GM12874 (cell line): ENCODE data around the gene BST1.

Experiments
- CTCF ChIP-seq: IDR thresholded peaks from 2 replicates; pipeline ENCODE4 v1.5.1; 2011; ENCODE audit warnings: low read depth, mild to moderate bottlenecking, control low read depth, low read length, moderate library complexity; ENCODE audit not compliant: insufficient read depth

Gene BST1, protein sequence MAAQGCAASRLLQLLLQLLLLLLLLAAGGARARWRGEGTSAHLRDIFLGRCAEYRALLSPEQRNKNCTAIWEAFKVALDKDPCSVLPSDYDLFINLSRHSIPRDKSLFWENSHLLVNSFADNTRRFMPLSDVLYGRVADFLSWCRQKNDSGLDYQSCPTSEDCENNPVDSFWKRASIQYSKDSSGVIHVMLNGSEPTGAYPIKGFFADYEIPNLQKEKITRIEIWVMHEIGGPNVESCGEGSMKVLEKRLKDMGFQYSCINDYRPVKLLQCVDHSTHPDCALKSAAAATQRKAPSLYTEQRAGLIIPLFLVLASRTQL

DNA sequence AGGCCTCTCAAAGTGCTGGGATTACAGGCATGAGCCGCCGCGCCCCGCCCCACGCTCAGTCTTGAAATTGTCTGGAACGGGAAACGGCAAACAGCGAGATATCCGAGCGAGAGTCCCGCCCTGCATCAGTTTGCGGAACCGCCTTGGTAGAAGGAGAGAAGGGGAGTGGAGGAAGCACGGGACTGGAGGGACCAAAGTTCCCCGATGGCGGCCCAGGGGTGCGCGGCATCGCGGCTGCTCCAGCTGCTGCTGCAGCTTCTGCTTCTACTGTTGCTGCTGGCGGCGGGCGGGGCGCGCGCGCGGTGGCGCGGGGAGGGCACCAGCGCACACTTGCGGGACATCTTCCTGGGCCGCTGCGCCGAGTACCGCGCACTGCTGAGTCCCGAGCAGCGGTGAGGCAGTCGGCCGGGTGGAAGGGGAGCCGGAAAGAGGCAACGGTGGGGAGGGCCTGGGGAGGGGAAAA is at the start of gene BST1:
TSS of gene BST1 (plus strand) at position 125 of the 463 bp plus-strand sequence. CDS start at position 205, 80 bp downstream.
- TF ChIP-seq CTCF, result no peak

GRCh38 chr4:15653420-15653819 is 49.4 kb upstream of the BST1 start:
- no peak for TF ChIP-seq CTCF

- no peak for TF ChIP-seq CTCF
Measured at GRCh38 chr4:15653864-15654592, 48.8 kb upstream of the BST1 start.

DNA sequence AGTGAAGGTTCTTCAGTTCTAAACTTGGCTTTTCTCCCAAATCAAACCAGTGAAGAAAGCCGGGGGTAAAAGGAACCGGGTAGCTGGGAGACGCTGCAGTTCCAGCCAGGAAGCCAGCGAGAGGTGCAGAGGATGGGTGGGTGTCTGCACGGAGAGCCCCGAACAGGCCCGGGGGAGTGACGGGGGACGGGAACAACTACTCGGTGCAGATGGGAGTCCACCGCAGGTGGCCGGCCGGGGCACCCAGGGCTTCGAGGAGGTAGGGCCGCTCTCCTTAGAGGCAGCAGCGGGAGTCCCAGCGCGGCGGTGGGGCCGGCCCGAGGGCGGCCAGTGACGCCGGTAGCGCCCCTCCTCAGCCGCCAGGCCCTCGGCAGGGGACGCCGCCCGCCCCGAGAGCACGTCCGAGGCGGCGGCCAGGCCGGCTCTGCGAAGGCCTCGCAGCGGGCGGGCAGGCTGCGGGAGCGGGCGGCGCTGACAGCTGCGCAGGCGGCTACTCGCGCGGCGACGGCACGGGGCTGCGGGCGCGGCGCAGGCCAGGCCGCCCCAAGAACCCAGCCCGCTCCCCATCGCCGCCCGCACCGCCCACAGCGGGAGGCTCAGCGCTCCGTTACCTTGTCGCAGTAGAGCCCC is 48.2 kb upstream of the BST1 start:
- no peak for TF ChIP-seq CTCF

GRCh38 chr4:15655223-15656037 is 47.4 kb upstream of the BST1 start, which contains the start of gene FBXL5:
FBXL5 (minus strand) TSS chr4:15655357; CDS start chr4:15655287, 70 bp downstream.
- TF ChIP-seq CTCF, result no peak

DNA sequence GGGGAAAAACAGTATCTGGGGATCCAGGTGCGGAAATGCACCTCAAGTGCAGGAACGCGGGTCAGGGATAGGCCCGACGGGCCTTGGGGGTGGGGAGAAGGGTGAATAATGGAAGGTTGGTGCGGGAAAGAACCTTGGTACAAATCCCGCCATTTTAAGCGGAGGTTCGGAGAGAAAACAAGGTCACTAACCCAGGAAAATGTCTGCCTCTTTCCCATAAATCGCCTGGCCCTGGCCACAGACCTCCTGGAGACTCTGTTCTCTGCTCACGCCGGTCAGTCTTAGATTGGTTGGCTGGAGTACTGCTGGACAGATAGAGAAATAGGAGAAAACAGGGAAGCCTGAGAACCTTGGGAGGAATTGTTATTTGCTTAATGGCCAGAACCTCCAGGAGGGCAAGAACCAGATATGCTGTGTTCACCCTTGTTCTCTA is 46.8 kb upstream of the BST1 start:
- TF ChIP-seq CTCF, result no peak
